ENCODE measurements around the gene RANBP3L. TPM values are rescaled to one million over a fixed set of nuclear protein-coding genes. Genes with fewer than 3 reads are reported as not detected.

The RANBP3L gene
- polyA plus RNA-seq, 1 donor from 2014 or later, result 2.5 TPM

DNA sequence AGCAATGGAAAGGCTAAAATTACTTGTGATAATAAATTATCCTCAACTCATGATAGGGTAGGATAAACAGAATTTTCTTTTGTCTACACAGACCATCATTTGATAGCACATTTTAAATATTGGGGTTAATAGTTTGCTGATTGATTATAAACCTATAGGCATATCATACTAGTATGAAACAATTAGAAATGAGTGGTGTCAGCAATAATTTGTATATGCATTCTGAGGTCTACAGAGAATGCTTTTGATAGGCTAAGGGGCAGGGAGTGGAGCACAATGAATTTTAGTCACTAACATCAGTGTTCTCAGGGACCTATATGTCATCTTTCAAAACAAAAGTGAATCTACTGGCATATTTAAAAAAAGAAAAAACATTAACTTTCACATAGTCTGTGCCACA, 32.2 kb downstream of the RANBP3L start:
- Histone ChIP-seq H3K4me2 (ENCODE audit: low read length) (no peak overlapping the region), H3K36me3 (ENCODE audit: insufficient read depth, low read length) (no peaks in the 10 kb centered on the region), H4K20me1 (ENCODE audit: insufficient read depth) (no peaks in the 10 kb centered on the region), H3K9me3 (ENCODE audit: low read length) (no peaks in the 10 kb centered on the region), H3K9ac (ENCODE audit: low read length) (no peak overlapping the region), H3K79me2 (replicated peaks; ENCODE audit: insufficient read depth, low read length) (no peaks in the 10 kb centered on the region), H3K4me3 (ENCODE audit: low read length) (no peak overlapping the region), H3K27me3 (ENCODE audit: insufficient read depth, low read depth, low read length) (no peaks in the 10 kb centered on the region), H3K9me2 (ENCODE audit: insufficient read depth, low read length) (no peaks in the 10 kb centered on the region), H3K27ac (ENCODE audit: low read length) (no peak overlapping the region), H2AFZ (ENCODE audit: low read depth, low read length) (no peak overlapping the region), H3F3A (ENCODE audit: insufficient read depth, low read length, poor library complexity, severe bottlenecking) (no peaks in the 10 kb centered on the region)
- TF ChIP-seq, protein P1, sequence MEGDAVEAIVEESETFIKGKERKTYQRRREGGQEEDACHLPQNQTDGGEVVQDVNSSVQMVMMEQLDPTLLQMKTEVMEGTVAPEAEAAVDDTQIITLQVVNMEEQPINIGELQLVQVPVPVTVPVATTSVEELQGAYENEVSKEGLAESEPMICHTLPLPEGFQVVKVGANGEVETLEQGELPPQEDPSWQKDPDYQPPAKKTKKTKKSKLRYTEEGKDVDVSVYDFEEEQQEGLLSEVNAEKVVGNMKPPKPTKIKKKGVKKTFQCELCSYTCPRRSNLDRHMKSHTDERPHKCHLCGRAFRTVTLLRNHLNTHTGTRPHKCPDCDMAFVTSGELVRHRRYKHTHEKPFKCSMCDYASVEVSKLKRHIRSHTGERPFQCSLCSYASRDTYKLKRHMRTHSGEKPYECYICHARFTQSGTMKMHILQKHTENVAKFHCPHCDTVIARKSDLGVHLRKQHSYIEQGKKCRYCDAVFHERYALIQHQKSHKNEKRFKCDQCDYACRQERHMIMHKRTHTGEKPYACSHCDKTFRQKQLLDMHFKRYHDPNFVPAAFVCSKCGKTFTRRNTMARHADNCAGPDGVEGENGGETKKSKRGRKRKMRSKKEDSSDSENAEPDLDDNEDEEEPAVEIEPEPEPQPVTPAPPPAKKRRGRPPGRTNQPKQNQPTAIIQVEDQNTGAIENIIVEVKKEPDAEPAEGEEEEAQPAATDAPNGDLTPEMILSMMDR (IDR thresholded peaks at IDR 0.05; ENCODE audit: poor library complexity, severe bottlenecking), result no peak
- TF ChIP-seq, protein P2, sequence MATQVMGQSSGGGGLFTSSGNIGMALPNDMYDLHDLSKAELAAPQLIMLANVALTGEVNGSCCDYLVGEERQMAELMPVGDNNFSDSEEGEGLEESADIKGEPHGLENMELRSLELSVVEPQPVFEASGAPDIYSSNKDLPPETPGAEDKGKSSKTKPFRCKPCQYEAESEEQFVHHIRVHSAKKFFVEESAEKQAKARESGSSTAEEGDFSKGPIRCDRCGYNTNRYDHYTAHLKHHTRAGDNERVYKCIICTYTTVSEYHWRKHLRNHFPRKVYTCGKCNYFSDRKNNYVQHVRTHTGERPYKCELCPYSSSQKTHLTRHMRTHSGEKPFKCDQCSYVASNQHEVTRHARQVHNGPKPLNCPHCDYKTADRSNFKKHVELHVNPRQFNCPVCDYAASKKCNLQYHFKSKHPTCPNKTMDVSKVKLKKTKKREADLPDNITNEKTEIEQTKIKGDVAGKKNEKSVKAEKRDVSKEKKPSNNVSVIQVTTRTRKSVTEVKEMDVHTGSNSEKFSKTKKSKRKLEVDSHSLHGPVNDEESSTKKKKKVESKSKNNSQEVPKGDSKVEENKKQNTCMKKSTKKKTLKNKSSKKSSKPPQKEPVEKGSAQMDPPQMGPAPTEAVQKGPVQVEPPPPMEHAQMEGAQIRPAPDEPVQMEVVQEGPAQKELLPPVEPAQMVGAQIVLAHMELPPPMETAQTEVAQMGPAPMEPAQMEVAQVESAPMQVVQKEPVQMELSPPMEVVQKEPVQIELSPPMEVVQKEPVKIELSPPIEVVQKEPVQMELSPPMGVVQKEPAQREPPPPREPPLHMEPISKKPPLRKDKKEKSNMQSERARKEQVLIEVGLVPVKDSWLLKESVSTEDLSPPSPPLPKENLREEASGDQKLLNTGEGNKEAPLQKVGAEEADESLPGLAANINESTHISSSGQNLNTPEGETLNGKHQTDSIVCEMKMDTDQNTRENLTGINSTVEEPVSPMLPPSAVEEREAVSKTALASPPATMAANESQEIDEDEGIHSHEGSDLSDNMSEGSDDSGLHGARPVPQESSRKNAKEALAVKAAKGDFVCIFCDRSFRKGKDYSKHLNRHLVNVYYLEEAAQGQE (IDR thresholded peaks at IDR 0.05; ENCODE audit: borderline replicate concordance), result no peak
- TF ChIP-seq MXI1 (conservative IDR thresholded peaks at IDR 0.05; ENCODE audit: poor library complexity, severe bottlenecking) (no peak), POLR2AphosphoS5 (IDR thresholded peaks at IDR 0.05) (no peak), TAF1 (IDR thresholded peaks at IDR 0.05; ENCODE audit: low read depth) (no peak), RAD21 (conservative IDR thresholded peaks at IDR 0.05) (no peak), EZH2 (IDR thresholded peaks at IDR 0.05; ENCODE audit: borderline replicate concordance, insufficient read depth, low read length, poor library complexity, severe bottlenecking) (no peak), SMC3 (conservative IDR thresholded peaks at IDR 0.05; ENCODE audit: poor library complexity) (no peak), EP300 (conservative IDR thresholded peaks at IDR 0.05; ENCODE audit: poor library complexity, severe bottlenecking) (no peak)

DNA sequence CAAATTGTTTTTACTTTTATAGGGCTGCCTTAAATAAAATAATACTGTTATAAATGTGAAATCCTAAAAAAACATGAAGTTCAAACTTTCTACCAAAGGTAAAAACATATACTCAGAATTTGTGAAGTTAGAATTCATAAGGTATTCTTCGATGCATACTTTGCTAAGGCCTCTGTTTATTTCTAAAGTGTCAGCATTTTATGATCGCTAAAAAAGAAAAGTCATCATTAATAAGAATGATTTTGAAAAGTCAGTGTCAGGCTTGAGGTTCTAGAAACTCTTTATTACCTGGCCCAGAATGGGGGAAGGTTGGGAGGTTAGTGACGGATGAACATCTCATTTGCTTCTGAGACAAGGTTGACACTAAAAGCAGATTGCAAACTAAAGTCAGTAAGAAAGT, 33.8 kb downstream of the RANBP3L start:
- Histone ChIP-seq H3K4me3 (ENCODE audit: low read length) (no peak overlapping the region), H3F3A (ENCODE audit: insufficient read depth, low read length, poor library complexity, severe bottlenecking) (no peaks in the 10 kb centered on the region), H3K9me3 (ENCODE audit: low read length) (no peaks in the 10 kb centered on the region), H3K4me2 (ENCODE audit: low read length) (no peak overlapping the region), H3K27ac (ENCODE audit: low read length) (no peak overlapping the region), H3K27me3 (ENCODE audit: insufficient read depth, low read depth, low read length) (no peaks in the 10 kb centered on the region), H3K36me3 (ENCODE audit: insufficient read depth, low read length) (no peaks in the 10 kb centered on the region), H3K9ac (ENCODE audit: low read length) (no peak overlapping the region), H2AFZ (ENCODE audit: low read depth, low read length) (no peak overlapping the region), H4K20me1 (ENCODE audit: insufficient read depth) (no peaks in the 10 kb centered on the region), H3K79me2 (replicated peaks; ENCODE audit: insufficient read depth, low read length) (no peaks in the 10 kb centered on the region), H3K9me2 (ENCODE audit: insufficient read depth, low read length) (no peaks in the 10 kb centered on the region)
- TF ChIP-seq TAF1 (IDR thresholded peaks at IDR 0.05; ENCODE audit: low read depth), result no peak
- no peak for TF ChIP-seq SMC3 (conservative IDR thresholded peaks at IDR 0.05; ENCODE audit: poor library complexity)
- no peak for TF ChIP-seq EZH2 (IDR thresholded peaks at IDR 0.05; ENCODE audit: borderline replicate concordance, insufficient read depth, low read length, poor library complexity, severe bottlenecking)
- TF ChIP-seq, protein P2 (IDR thresholded peaks at IDR 0.05; ENCODE audit: borderline replicate concordance), result no peak
- no peak for TF ChIP-seq MXI1 (conservative IDR thresholded peaks at IDR 0.05; ENCODE audit: poor library complexity, severe bottlenecking)
- no peak for TF ChIP-seq POLR2AphosphoS5 (IDR thresholded peaks at IDR 0.05)
- TF ChIP-seq RAD21 (conservative IDR thresholded peaks at IDR 0.05), result no peak
- TF ChIP-seq, protein P1 (IDR thresholded peaks at IDR 0.05; ENCODE audit: poor library complexity, severe bottlenecking), result no peak
- TF ChIP-seq EP300 (conservative IDR thresholded peaks at IDR 0.05; ENCODE audit: poor library complexity, severe bottlenecking), result no peak
